Stimulated activated CD8-positive, alpha-beta memory T cell treated with anti-CD3 and anti-CD28 coated beads, Interleukin-4, amount 100 ng/mL, for 48 hours (primary cell): Measurements from ENCODE around the gene BRD7.
A peak's percentile ranks its signal among the peaks of the same experiment; 100 is the strongest.

Experiments used
- DNase-seq: peaks from one replicate; pipeline ENCODE4 v3.0.0-alpha.2; 2020

Gene BRD7

GRCh38 chr16:50318796-50319578 is 49.8 kb downstream of the BRD7 start:
- peak; percentile 10 for DNase-seq

DNA sequence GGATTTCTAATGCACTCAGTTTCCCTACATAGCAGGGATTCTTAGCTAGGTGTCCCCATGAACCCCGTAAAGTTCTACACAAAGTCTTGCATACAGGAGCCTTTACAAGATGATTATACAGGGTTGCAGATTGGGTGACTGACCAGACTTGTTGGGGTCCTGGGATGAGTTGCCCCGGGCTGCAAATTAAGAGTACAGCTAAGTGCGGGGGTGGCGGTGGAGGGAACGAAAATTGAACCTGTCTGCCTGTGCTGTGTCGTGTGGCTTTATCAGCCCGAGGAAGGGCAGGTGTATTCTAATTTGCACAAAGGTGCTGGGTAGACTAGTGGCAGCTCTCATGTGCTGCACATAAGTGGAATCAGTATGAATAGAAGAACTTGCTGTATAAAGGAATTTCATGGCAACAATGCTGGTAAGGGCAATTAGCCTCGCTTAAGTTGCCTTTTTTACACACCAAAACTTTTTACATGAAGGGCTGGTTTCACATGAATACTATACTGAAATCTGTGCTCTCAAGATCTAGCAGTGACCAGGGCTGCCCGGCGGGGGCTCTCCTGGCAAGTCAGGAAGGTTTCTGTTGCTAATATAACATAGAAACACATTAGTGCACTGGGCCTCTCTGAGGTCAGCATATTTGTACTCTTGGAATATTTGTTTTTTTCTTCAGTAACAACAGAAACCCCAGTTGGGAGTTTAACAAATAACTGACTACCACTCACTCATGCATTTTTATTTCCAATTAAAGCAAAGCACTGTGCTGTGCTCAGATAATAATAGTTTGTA is 51.7 kb downstream of the BRD7 start:
- DNase-seq = peak; percentile 20

DNA sequence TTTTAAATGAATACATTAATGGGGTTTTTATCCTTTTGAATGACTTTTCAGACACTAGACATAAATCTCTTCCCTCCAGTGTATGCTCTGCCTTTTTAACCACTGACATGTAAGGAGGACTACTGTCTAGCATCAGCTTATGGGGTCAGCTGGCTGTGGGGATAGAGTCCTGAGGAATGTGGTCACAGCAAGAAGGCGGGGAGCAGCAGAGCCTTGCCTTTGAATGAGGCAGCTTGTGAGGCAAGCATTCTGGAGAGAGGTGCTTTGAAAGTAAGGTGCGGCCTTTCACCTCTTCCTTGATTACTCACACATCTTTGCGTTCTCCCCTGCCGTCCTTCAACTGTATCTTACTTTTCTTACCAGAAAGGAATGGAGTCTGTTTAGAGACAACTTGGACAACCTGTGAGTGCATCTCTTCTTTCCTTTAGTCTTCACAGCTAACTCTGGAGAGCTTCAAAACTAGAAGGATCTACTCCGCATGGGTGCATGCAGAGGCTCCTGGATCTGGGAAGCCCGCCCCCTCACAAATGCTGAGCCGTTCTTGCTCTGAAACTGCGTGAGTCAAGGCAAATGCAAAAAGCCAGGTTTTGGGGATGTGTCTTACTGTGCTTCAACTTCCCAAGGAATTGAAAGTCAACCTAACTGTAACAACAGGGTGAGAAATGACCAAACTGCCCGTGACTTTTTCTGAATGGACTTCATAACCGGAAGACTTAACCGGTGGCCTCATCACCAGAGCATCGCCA is 52.5 kb downstream of the BRD7 start:
- peak; percentile 21 for DNase-seq

- DNase-seq = peak; percentile 20
These were observed 53.3 kb downstream of the BRD7 start for GRCh38 chr16:50315346-50315997.

DNA sequence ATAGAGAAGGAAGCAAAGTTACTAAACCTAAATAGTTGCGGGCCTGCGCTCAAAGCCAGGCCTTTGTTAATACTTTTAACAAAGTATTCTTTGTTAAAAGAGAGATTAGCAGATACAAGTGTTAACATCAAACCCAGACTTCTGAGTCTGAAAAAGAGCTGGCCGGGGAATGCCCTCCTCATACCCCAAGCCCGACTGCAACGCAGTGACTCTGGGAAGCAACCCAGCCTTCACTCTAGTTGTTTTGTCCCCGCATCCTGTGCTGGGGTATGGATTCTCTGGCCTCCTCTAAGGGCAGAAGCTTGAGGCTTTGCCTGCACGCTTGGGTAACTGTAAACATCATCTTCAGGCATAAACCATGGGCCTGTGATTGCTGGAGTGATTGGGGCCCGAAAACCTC is 54.1 kb downstream of the BRD7 start:
- peak; percentile 12 for DNase-seq

DNA sequence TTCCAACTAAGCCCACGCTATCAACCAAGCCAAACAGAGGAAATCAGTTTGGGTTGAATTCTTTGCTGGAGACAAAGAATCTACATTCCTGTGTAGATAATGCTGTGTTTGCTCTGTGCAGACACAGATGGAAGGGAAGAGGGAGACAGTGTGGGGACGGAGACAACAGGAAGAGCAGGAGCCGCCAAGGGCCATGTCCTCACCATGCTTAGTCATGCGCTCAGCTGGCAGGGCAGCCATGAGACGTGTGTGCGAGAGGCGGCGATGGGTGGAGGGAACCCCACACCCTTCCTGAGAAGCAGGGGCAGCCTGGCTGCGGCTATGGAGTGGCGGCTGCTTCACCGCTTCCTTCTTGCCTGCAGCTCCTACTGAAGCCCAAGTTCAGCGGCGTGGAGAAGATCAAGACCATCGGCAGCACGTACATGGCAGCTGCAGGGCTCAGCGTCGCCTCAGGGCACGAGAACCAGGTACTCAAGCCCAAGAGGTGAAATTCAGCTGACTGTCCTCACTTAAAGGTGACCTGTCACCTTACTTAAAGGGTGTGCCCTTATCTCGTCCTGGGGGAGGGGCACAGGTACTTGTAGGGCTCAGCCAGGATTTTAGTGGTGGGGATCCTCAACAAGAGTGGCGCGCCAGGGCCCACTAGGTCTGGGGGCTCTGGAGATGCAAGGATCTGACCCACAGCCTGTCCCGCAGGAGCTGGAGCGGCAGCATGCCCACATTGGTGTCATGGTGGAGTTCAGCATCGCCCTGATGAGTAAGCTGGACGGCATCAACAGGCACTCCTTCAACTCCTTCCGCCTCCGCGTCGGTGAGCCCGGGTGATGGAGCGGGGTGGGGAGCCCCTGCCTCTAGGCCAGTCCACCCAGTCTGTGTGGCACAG is 55.0 kb downstream of the BRD7 start:
- peak; percentile 43 for DNase-seq

DNA sequence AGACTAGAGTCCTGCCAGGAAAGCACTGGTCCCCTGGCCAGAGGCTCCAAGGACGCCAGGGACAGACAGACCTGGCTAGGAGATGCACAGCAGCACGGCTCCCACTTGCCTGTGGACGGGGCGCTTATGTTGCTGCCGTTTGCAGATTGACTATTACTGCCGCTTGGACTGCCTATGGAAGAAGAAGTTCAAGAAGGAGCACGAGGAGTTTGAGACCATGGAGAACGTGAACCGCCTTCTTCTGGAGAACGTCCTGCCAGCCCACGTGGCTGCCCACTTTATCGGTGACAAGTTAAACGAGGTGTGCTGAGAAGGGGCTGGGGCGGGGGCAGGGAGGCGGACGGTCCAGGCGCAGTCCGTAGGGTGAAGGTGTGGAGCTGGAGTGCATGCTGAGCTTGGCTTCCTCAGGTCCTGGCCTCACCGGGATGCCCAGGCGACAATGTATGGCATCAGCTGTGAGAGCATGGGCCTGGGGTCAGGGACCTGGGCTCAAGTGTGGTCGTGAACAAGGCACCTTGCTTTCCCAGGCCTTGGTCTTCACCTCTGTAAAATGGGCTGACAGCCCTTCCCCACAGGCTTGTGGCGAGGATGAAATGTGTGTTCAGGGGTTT is 56.8 kb downstream of the BRD7 start:
- DNase-seq = peak; percentile 18

- peak; percentile 22 for DNase-seq
These were observed 57.7 kb downstream of the BRD7 start for GRCh38 chr16:50311134-50311528.

DNA sequence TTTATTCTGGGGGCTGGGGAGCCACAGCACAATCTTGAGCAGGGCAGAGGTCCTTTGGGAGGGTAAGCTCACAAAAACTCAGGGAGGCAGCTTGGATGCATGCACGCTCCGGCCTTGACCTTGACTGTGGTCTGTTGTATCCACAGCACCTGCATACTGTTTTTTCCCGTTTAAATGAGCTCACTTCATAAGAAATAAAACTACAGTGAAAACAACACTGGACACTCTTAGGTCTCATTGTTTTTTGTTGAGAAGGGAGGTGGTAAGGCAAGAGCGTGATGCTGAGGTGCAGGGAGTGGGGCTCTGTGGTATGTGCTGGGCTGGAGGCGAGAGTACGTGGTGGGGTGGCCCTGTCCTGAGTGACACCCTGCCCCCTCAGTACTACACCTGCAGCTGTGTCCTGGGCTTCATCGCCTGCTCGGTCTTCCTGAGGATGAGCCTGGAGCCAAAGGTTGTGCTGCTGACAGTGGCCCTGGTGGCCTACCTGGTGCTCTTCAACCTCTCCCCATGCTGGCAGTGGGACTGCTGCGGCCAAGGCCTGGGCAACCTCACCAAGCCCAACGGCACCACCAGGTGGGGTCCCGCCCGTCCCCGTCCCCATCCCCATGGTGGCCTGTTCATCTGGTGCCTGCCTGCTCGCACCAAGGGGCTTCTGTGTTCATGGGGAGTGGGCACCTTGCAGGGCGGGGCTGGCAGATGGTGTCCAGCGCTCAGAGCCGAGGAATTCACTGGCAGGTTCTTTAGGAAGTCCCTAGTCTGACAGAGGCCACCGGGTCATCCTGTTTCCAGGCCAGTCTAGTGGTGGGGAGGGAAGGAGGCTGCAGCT is 58.3 kb downstream of the BRD7 start:
- DNase-seq = peak; percentile 21

DNA sequence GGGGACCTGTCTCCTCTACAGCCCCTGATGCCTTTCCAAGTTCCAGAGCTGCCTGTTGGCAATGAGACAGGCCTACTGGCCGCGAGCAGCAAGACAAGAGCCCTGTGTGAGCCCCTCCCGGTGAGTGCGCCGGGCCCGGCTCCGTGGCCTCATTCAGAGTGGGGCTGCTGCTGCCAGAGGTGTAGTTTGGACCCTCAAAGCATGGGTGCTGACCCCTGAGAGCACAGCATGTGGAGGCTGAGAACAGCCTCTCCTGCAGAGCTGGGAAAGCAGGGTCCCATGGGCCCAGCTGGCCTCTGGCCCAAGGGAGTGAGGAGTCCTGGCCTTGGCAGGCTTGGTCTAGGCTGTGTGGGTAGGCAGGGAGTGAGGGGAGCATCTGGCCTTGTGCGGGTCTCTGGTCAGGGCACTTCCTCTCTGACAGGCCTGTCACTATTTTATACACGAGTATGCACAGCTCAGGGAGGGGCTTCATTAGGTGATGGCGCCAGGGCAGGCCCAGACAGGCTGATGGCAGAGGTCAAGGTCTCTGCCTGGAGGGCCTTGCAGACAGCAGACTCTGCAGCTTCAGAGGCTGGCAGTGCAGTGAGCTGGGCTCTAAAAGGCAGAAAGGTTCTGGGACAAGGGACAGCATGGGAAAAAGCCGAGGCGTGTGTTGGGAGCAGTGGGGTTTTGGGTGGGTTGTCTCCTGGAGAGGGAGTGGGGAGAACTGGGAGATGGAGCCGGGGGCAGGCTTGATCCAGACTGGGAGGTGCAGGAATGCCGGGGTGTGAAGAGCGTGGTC is 59.1 kb downstream of the BRD7 start:
- DNase-seq = peak; percentile 22

- peak; percentile 21 for DNase-seq
These were observed 59.6 kb downstream of the BRD7 start for GRCh38 chr16:50309156-50309526.

DNA sequence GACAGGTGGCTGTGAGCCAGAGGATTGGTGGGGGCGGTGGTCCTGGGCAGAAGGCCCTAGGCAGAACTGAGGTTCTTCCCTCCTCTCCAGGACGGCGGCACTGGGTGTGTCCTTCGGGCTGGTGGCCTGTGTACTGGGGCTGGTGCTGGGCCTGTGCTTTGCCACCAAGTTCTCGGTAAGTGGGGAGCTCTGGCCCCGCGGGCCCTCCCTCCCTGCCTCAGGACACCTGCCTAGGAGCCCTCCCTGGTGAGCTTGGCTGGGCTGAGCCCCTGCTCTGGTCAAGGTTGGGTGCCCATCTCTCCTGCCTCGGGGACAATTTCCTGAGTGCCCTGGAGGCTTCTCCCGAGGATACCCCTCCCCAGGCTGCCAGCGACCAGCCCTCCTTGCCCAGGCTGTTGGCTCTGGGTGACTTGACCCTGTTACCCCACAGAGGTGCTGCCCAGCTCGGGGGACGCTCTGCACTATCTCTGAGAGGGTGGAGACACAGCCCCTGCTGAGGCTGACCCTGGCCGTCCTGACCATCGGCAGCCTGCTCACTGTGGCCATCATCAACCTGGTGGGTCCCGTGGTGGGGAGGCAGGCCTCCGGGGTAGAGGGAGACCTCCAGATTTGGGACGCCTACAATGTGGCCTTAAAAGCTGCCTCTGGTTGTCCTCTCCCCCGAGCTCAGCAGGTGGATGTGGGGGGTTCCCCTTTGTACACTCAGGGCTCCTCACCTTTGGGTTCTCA is 60.4 kb downstream of the BRD7 start:
- DNase-seq = peak; percentile 21

DNA sequence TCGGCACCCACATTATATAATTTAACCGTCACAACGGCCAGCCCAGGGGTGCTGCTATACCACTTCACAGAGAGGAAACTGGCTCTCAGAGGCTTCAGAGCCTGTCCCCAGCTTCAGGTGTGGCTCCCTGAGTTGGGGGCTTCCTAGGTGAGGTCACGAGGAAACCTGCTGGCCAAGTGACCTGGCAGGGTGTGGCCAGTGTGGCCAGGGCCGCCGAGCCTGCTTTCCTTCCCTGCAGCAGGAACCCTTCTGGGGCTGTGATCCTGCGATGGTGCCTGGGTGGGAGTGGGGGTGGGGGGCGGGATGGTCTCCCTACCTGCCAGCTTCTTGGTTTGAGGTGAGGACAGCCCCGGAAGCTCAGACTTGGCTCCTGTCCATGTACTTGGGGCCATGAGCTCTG is 62.5 kb downstream of the BRD7 start:
- DNase-seq = no peak

GRCh38 chr16:50305441-50306061 is 63.2 kb downstream of the BRD7 start:
- no peak for DNase-seq

DNA sequence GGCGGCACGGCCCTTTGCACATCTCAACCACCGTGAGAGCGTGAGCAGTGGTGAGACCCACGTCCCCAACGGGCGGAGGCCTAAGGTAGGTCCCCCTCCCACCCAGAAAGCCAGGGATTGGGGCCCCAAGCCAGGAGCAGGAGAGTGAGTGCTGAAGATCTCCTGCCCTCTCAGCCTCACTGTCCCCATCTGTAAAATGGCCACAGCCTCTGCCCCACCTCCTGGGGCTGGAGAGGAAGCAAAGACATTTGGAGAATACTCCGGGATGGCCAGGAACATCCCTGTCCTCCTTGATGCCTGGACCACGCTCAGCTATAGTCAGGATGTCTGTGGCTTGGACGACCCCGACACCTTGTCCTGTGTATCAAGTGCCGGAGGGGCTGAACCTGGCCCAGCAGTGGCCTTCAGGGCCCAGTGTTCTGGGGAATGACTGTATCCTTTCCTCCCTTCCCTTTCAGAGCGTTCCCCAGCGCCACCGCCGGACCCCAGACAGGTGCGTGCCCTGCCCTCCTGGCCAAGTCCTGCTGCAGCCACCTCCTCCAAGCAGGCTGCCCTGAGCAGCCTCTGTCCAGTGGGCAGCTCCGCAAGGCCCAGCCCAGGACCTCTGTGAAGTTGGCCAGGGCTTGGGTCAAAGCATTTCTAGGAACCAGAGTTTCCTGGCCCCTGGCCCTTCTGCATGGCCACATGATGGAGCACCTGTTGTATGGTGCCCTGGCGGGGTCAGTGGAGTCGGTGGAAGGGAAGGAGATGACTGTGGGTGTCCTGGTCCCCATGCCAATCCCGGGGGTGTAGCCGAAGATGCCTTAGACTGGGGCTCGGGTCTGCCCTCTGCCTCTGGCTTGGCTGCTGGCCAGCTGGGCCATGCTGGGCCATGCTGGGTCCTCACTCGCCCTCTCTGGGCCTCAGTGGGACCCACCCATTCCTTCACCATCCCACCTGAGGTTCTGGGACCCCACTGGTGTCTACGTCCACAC is 64.0 kb downstream of the BRD7 start:
- DNase-seq = no peak

DNA sequence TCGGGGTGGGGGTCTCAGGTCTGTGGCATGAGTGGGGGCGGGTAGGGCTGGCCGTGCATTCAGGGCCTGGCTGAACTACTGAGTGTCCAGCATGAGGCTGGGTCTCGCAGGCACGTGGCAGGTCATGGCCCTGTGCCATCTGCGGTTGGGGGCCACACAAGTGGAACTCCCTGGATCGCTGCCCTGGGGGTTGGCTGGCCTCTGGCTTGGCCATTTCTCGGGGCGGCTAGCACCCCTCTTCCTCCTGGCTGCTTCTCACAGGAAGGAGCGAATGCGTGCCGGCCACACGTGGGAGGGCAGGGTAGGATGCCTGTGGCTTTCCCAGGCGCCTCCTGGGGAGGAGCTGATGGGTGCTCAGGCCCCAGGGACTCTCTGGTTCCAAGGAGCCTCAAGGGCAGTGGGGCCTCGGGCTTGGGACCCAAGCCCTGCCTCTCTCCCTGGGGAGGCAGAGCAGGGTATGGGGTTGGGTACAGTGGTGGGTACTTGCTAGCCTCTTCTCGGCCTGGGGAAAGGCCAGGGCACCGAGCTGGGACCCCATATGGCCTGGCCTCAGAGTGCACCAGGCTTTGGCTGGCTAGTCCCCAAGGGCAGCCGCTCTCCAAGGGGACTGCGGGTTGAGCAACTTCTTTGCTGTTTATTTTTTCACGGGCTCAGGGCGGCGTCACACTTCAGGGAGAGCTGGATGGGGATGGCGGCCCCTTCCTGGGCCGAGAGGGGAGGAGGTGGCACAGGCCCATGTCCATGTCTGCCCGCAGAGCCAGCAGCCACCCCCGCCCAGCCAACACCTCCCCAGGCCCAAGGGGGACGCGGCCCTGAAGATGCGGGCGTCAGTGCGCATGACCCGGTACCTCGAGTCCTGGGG is 65.0 kb downstream of the BRD7 start:
- DNase-seq = no peak
